Measurements from ENCODE around the gene NUP85. TPM values are rescaled to one million over a fixed set of nuclear protein-coding genes. Genes with fewer than 3 reads are reported as not detected.

The NUP85 gene
- total and polyA plus RNA-seq, 2 of the 4 experiments (the other 2 are of a cell fraction), result 29.4 to 54.4 TPM

- in situ Hi-C loops (cut with MboI; ENCODE audit: low sequenced_read_pairs), result no loop called here
- TF ChIP-seq RCOR1 (IDR thresholded peaks at IDR 0.05; ENCODE audit: insufficient replicate concordance, low read length) (no peak), MXI1 (IDR thresholded peaks at IDR 0.05; ENCODE audit: borderline replicate concordance, low read depth, low read length) (peak; percentile 85), RFX5 (IDR thresholded peaks at IDR 0.05; ENCODE audit: low read depth, low read length) (no peak), BHLHE40 (IDR thresholded peaks at IDR 0.05; ENCODE audit: low read depth, low read length) (peak; percentile 53), MAZ (IDR thresholded peaks at IDR 0.05; ENCODE audit: borderline replicate concordance, low read depth, low read length) (peak; percentile 56; the same call in 1 of the 2 replicates), POLR2A (IDR thresholded peaks at IDR 0.05; ENCODE audit: low read depth, low read length) (peak; percentile 89)
- TF ChIP-seq, protein P1, sequence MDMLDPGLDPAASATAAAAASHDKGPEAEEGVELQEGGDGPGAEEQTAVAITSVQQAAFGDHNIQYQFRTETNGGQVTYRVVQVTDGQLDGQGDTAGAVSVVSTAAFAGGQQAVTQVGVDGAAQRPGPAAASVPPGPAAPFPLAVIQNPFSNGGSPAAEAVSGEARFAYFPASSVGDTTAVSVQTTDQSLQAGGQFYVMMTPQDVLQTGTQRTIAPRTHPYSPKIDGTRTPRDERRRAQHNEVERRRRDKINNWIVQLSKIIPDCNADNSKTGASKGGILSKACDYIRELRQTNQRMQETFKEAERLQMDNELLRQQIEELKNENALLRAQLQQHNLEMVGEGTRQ (IDR thresholded peaks at IDR 0.05; ENCODE audit: low read depth, low read length), result peak; percentile 48; the same call in 1 of the 2 replicates
- peak; percentile 98 for ATAC-seq (ENCODE audit: low read depth)
- H3K36me3 ChIP-seq (ENCODE audit: control insufficient read depth, insufficient read depth, low read length), result peaks cover 20% of the 10 kb centered on the region
- 1% methylated on average over 43 of the region's 69 CpGs; no CpG with 5 or more reads in 1 of the 2 experiments for WGBS, 2 experiments (ENCODE audit: extremely low coverage in 2 of 2, insufficient read length in 1 of 2)
- DNase-seq, result peak; percentile 90
- ChIA-PET POLR2A (ENCODE audit: unreplicated experiment) (interaction anchor here (0.6 to 1.5 kb wide), 3 partner anchors 10 to 220 kb away, joined by 3 to 7 read pairs (median 4); partner anchors contain the start of gene MIF4GD), CTCF (interaction anchor here (1.2 to 3.2 kb wide), 2 partner anchors 10 to 148 kb away, joined by 5 to 18 read pairs; partner anchors contain the start of gene MIF4GD)
- H3K9me1 ChIP-seq (ENCODE audit: insufficient read depth, low read length), result peaks cover 7% of the 10 kb centered on the region
- BruUV-seq (replicated peaks), result TSS peak; percentile 73
- intact Hi-C loops (cut with micrococcal nuclease), result no loop called here
- H4K5ac ChIP-seq (ENCODE audit: low read depth, low read length), result peak within 1 kb of the TSS; percentile 89
- peak within 1 kb of the TSS; percentile 91 for H3K4me3 ChIP-seq (ENCODE audit: insufficient read depth, low read depth, low read length)
- no peaks in the 10 kb centered on the region for H3K27me3 ChIP-seq (ENCODE audit: control insufficient read depth, insufficient read depth, low read length)
- H3K18ac ChIP-seq (ENCODE audit: low read depth, low read length), result peak within 1 kb of the TSS; percentile 89
- dilution Hi-C loops (cut with HindIII; ENCODE audit: low sequenced_read_pairs, unreplicated experiment), result no loop called here
- peak within 1 kb of the TSS; percentile 95 for H4K91ac ChIP-seq (ENCODE audit: insufficient read depth, low read depth, low read length)
- H2BK15ac ChIP-seq (ENCODE audit: low read depth, low read length), result peak within 1 kb of the TSS; percentile 95
- H2BK20ac ChIP-seq (ENCODE audit: low read depth, low read length), result peak within 1 kb of the TSS; percentile 70; the same call in 1 of the 2 replicates
- peak within 1 kb of the TSS; percentile 96 for H3K56ac ChIP-seq (ENCODE audit: extremely low read depth, insufficient read depth, low read length)
- peak within 1 kb of the TSS; percentile 97 for H3K9ac ChIP-seq (ENCODE audit: low read depth, low read length)
- peak within 1 kb of the TSS; percentile 87 for H2BK120ac ChIP-seq (ENCODE audit: low read depth, low read length)
- H3K9me3 ChIP-seq (ENCODE audit: control insufficient read depth, insufficient read depth, low read length), result no peaks in the 10 kb centered on the region
- peak within 1 kb of the TSS; percentile 79 for H2AK5ac ChIP-seq (ENCODE audit: low read depth, low read length)
- H2BK5ac ChIP-seq (ENCODE audit: low read depth, low read length, poor library complexity, severe bottlenecking), result peak within 1 kb of the TSS; percentile 93
- H3K4me1 ChIP-seq (ENCODE audit: control insufficient read depth, insufficient read depth, low read length), result peaks cover 3% of the 10 kb centered on the region
- peak within 1 kb of the TSS; percentile 95 for H3K23ac ChIP-seq (ENCODE audit: low read depth, low read length)
- H4K8ac ChIP-seq (ENCODE audit: low read depth in 2 of 2, low read length in 2 of 2), result peak within 1 kb of the TSS; percentile 97
- peak within 1 kb of the TSS; percentile 97 for H3K14ac ChIP-seq (replicated peaks; ENCODE audit: low read depth, low read length)
- peaks cover 22% of the 10 kb centered on the region; the same call in 1 of the 2 replicates for H4K20me1 ChIP-seq (ENCODE audit: insufficient read depth, low read length)
- peak within 1 kb of the TSS; percentile 94 for H2AK9ac ChIP-seq (replicated peaks; ENCODE audit: low read depth, low read length, poor library complexity)
- H2AFZ ChIP-seq (replicated peaks; ENCODE audit: low read length, poor library complexity), result peak within 1 kb of the TSS; percentile 94
- H3K4me2 ChIP-seq (ENCODE audit: low read depth, low read length), result peak within 1 kb of the TSS; percentile 98
- peaks cover 37 to 48% of the 10 kb centered on the region in 2 experiments for H3K79me1 ChIP-seq (ENCODE audit: low read depth in 1 of 2, low read length in 2 of 2)
- peak within 1 kb of the TSS; percentile 92 for H3K4ac ChIP-seq (ENCODE audit: low read depth, low read length)
- peak within 1 kb of the TSS; percentile 95 for H3K27ac ChIP-seq (ENCODE audit: insufficient read depth, low read length)
Observed at GRCh38 chr17:75261336-75262111, 56.0 kb downstream of the NUP85 start, which contains the start of the genes GGA3 and MRPS7. Gene GGA3, minus strand, starts transcription at chr17:75261606. Its CDS starts 19 bp downstream, at chr17:75261587. Gene MRPS7, plus strand, starts transcription at chr17:75261879. Its CDS starts 22 bp downstream, at chr17:75261901.
